ENCODE results near the gene TOX2.

Gene TOX2

DNA sequence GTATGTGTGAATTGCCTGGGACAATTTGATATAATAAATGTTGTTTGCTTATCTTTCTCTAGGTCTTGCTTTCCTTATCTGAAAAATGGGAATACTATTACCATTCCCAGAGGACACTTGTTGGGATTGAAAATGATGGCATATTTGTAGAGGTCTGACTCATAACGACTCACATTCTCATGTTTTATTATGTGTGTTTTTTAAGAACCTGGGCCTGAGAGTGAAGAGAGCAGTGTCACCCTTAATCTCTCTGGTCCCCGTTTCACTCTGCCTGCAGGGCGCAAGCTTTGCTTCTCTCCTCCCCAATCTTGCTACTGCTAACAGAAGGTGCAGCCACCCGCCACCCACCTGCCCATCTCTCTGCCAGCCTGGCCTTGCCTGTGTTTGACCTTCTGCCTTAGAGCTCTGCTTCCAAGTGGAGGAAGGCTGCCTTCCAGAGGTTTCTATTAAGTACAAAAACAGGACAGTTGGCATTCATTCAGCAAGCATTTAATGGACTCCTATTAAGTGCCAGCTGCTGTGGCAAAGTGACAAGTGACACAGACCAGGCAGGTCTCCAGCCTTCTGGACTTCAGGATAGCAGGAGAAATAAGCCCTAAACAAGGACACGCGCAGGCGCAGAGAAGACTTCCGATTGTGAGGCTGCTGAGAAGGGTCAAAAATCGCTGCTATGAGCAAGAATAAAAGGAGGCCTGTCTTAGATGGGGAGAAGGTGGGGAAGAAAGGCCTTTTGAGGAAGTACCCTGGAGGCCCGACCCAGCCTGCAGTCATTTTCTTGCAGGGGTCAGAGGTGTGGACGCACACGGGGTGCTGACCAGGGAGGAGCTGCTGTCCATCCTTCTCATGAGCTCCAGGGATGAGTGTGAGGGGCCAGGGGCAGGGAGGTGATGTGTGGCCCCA is 159.8 kb downstream of the TOX2 start:
- H3K4me1 ChIP-seq (ENCODE audit: insufficient read depth, poor library complexity, severe bottlenecking), result no peaks in the 10 kb centered on the region
- TF ChIP-seq CTCF (IDR thresholded peaks at IDR 0.05; ENCODE audit: poor library complexity, severe bottlenecking), result peak; percentile 18
- ATAC-seq (ENCODE audit: low read depth), result peak; percentile 42; the same call in 2 of the 3 replicates
- H3K36me3 ChIP-seq (ENCODE audit: low read depth), result no peaks in the 10 kb centered on the region
- no peaks in the 10 kb centered on the region for H3K27me3 ChIP-seq (ENCODE audit: insufficient read depth, poor library complexity, severe bottlenecking)
- H3K9me3 ChIP-seq (ENCODE audit: severe bottlenecking), result no peaks in the 10 kb centered on the region
- no peak overlapping the region for H3K4me3 ChIP-seq (ENCODE audit: severe bottlenecking)
- no peak overlapping the region for H3K27ac ChIP-seq (ENCODE audit: poor library complexity, severe bottlenecking)
- DNase-seq (ENCODE audit: low spot score), result no peak

DNA sequence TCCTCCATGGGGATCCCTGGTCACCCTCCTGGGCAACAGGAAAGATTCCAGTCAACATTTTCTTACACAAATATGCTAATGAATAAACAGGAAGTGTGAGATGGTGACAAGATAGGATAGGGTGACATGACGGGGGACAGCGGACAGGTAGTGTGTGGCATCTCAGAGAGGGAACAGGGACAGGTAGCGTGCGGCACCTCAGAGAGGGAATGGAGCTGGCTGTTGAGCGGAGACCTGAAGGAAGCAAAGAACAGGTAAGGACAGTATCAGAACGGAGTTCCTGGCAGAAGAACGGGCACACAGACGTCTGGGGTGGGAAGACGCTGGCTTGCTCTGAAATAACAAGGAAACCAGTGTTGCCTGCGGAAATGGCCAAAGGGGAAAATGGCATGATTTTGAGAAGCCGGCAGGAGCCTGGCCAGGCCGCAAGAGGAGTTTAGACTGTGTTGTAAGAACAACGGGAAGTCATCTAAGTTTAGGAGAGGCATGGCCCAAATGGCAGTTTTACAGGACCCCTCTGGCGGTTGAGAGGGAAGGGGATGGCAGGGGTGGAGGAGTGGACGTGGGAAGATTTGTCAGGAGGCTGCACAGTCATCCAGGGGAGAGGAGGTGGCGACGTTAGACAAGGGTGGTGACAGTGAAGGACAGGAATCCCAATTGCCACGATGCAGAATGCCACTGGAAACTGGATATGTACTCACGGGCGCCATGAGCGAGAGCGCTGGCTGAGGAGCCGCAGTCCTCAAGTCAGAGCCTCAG is 160.7 kb downstream of the TOX2 start:
- no peaks in the 10 kb centered on the region for H3K9me3 ChIP-seq (ENCODE audit: severe bottlenecking)
- no peak overlapping the region for H3K27ac ChIP-seq (ENCODE audit: poor library complexity, severe bottlenecking)
- H3K36me3 ChIP-seq (ENCODE audit: low read depth), result no peaks in the 10 kb centered on the region
- H3K4me1 ChIP-seq (ENCODE audit: insufficient read depth, poor library complexity, severe bottlenecking), result no peaks in the 10 kb centered on the region
- no peak for ATAC-seq (ENCODE audit: low read depth)
- no peak for TF ChIP-seq CTCF (IDR thresholded peaks at IDR 0.05; ENCODE audit: poor library complexity, severe bottlenecking)
- DNase-seq (ENCODE audit: low spot score), result peak; percentile 74
- no peaks in the 10 kb centered on the region for H3K27me3 ChIP-seq (ENCODE audit: insufficient read depth, poor library complexity, severe bottlenecking)
- H3K4me3 ChIP-seq (ENCODE audit: severe bottlenecking), result no peak overlapping the region

GRCh38 chr20:44075950-44076232 is 161.2 kb downstream of the TOX2 start:
- no peak for TF ChIP-seq CTCF (IDR thresholded peaks at IDR 0.05; ENCODE audit: poor library complexity, severe bottlenecking)
- Histone ChIP-seq H3K27ac (ENCODE audit: poor library complexity, severe bottlenecking) (no peak overlapping the region), H3K27me3 (ENCODE audit: insufficient read depth, poor library complexity, severe bottlenecking) (no peaks in the 10 kb centered on the region), H3K36me3 (ENCODE audit: low read depth) (no peaks in the 10 kb centered on the region), H3K4me1 (ENCODE audit: insufficient read depth, poor library complexity, severe bottlenecking) (no peaks in the 10 kb centered on the region), H3K4me3 (ENCODE audit: severe bottlenecking) (no peak overlapping the region), H3K9me3 (ENCODE audit: severe bottlenecking) (no peaks in the 10 kb centered on the region)
- no peak for DNase-seq (ENCODE audit: low spot score)
- ATAC-seq (ENCODE audit: low read depth), result no peak

- Histone ChIP-seq H3K27me3 (ENCODE audit: insufficient read depth, poor library complexity, severe bottlenecking) (no peaks in the 10 kb centered on the region), H3K4me3 (ENCODE audit: severe bottlenecking) (no peak overlapping the region), H3K36me3 (ENCODE audit: low read depth) (no peaks in the 10 kb centered on the region)
Observed at GRCh38 chr20:44079291-44079690, 164.6 kb downstream of the TOX2 start.

More at GRCh38 chr20:44079291-44079690, 164.6 kb downstream of the TOX2 start:
- Histone ChIP-seq H3K4me1 (ENCODE audit: insufficient read depth, poor library complexity, severe bottlenecking) (peaks cover 7% of the 10 kb centered on the region), H3K9me3 (ENCODE audit: severe bottlenecking) (no peaks in the 10 kb centered on the region), H3K27ac (ENCODE audit: poor library complexity, severe bottlenecking) (no peak overlapping the region)
- no peak for ATAC-seq (ENCODE audit: low read depth)
- DNase-seq (ENCODE audit: low spot score), result peak; percentile 72
- no peak for TF ChIP-seq CTCF (IDR thresholded peaks at IDR 0.05; ENCODE audit: poor library complexity, severe bottlenecking)
